ENCODE data around the gene CBX8.
A peak's percentile ranks its signal among the peaks of the same experiment; 100 is the strongest.

Gene CBX8

GRCh38 chr17:79748295-79749099, 48.4 kb downstream of the CBX8 start:
- no peak for DNase-seq

GRCh38 chr17:79747508-79748294, 49.2 kb downstream of the CBX8 start:
- peak in 1 of 4 experiments; percentile 13 for DNase-seq

GRCh38 chr17:79746889-79747507, 49.9 kb downstream of the CBX8 start:
- DNase-seq, result no peak

- no peak for DNase-seq
These were observed 51.2 kb downstream of the CBX8 start for GRCh38 chr17:79745641-79746105.

- DNase-seq, result no peak
These were observed 53.3 kb downstream of the CBX8 start for GRCh38 chr17:79743614-79744013.

- DNase-seq, result no peak
These were observed 53.9 kb downstream of the CBX8 start for GRCh38 chr17:79742951-79743476.

- DNase-seq, result no peak
These were observed 54.3 kb downstream of the CBX8 start for GRCh38 chr17:79742589-79742918.

Measured in activated naive CD4-positive, alpha-beta T cell (primary cell).